ENCODE measurements around the gene RFTN1.

Gene RFTN1

DNA sequence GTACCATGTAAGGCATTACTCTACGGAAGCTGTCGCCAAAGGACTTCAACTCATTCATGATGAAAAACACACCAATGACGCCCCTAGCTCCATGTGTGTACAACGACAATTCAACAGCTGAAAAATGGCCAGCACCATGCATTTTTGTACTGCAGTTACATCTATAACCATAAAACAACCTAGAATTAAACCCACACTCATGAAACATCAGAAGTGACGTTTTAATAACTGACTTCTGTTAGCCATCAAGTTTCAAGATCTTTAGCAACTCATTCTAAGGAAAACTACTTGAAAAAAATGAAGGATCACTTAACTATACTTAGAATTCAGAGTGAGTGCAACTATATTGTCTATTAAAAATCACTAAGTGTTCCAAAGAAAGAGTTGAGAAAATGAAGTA lies 84.9 kb downstream of the RFTN1 start:
- no peak for DNase-seq

GRCh38 chr3:16427103-16427965 lies 86.2 kb downstream of the RFTN1 start:
- DNase-seq = no peak

GRCh38 chr3:16426665-16427064 lies 86.8 kb downstream of the RFTN1 start:
- no peak for DNase-seq

GRCh38 chr3:16426029-16426400 lies 87.5 kb downstream of the RFTN1 start:
- DNase-seq = no peak

DNA sequence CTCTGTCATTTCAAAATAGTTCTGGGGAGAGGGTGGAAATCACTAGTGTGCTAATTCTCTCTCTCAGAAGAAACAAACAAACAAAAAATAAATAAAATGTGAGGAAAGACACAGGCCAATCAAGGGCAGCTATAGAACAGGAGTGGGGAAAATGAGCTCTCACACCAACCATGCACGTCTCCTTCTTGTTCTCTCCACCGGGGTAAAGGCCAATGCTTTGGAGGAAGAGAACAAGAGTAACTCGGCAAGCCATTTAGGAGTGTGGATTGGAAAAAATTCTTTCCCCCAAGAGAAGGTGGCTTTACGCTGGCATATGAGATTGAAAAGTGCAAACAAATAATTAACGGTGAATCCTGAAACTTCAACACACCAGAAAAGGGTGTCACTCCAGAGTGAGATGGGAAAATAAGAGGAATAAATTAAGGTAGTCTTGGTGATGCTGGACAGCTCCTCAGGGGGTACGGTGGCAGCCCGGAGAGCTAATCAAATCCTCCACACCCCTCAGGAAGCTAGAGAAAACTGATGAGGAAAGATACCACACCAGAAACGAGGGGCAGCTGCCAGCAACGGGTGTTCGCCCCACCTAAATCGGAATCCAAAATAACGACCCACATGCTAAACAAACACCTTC lies 88.0 kb downstream of the RFTN1 start:
- no peak for DNase-seq

DNA sequence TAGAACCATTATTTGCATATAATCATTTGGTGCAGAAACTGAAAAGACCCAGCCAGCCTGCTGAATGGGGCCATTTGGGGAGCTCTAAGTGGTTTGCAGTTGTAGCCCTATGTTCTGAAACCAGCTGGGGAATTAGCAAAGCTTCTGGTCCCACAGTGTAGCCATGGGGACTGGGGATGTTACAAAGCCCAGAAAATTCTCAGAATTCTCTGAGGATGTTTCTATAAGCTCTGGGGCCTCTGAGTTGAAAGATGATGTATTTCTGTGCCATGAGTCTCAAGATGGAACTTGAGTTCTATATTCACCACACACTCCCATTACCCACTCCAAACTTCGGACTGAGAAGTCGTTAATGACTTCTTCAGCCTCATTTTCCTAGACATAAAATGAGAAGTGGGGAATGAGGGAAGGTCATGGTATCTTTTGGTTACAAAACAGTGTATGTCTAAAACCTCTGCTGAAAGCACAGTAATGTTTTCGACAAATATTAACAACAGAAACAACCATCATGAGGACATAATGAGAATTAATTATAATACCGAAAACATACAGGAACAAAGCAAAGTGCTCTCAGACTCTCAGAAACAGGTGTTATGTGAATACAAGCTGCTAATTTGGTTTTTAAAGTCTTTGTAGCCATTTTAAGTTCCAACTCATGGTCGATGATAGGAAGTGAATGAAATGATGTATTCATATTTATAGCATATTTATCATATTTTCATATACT lies 89.4 kb downstream of the RFTN1 start:
- DNase-seq = no peak

DNA sequence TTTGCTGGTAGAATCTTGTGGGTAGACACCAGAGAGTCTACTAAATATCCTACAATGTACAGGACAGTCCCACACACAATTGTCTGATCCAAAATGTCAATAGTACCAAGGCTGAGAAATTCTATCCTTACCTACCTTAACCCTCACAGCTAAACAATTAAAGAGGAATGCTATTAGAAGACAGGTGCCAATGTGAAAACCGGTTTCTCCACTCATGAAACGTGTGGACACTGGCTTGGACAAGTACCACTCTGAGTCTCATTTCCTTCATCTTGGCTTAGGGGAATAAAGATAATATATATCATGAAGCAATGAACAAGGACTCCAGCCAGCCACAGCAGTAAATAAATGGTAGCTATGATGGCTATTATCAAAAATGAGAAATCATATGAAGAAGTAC lies 90.2 kb downstream of the RFTN1 start:
- no peak for DNase-seq

- no peak for DNase-seq
These were observed 93.8 kb downstream of the RFTN1 start for GRCh38 chr3:16419640-16420241.

DNA sequence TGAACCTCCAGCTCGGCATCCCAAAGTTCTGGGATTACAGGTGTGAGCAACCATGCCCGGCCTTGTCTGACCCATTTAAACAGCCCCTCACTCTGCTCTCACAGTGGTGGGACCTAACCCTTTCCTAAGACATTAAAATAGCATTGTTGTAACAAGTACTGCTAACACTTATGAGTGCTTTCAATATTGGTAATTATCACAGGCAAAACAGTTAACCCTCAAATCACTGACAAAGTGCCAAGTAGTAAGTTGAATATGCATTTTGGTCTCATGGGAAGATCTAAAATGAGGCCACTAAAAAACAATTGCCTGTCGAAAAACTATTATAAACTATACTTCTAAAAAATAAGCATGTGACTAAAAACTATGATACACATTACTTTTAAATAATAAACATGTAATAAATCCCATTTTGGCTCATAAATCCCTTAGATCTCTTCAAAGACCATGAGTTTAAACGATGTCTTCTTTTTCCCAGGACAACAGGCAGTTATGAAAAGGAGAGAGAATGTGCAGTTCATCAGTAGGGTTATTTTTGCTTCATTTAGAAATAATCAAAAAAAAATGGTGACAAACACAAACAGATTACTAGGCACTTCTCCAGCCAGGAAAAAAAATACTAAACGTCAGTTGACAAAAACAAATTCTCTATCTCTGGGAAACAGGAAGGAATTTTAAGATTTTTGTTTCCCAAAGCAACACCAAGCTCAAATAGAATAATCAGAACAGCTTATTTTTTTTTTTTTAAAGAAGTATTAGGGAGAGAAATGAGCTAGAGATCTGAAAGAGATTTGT lies 95.4 kb downstream of the RFTN1 start:
- DNase-seq = no peak

DNA sequence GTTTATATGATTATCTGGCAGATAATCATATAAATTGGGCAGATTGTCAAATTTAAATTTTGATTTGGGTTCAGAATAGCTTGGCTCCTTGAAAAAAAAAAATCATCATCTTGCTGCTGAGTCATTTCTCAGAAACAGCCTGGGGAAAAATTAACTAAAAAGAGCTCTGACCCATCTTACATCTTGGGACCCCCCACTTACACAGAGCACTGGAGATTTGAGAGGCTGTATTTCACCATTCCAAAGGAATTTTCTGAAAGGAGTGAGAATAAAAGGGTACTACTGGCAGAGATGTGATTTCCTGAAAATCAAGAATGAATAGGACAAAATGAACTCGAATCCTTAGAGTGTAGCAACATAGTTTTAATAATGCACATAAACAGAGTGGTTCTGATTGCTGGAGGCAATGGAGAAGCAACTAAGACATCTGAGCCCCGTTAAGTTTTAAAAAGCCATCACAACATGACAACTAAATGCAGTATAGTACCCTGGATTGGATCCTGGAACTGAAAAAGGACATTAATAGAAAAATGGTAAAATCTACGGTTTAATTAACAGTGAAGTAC lies 97.5 kb downstream of the RFTN1 start:
- no peak for DNase-seq

- DNase-seq = no peak
These were observed 100.2 kb downstream of the RFTN1 start for GRCh38 chr3:16413321-16413720.

DNA sequence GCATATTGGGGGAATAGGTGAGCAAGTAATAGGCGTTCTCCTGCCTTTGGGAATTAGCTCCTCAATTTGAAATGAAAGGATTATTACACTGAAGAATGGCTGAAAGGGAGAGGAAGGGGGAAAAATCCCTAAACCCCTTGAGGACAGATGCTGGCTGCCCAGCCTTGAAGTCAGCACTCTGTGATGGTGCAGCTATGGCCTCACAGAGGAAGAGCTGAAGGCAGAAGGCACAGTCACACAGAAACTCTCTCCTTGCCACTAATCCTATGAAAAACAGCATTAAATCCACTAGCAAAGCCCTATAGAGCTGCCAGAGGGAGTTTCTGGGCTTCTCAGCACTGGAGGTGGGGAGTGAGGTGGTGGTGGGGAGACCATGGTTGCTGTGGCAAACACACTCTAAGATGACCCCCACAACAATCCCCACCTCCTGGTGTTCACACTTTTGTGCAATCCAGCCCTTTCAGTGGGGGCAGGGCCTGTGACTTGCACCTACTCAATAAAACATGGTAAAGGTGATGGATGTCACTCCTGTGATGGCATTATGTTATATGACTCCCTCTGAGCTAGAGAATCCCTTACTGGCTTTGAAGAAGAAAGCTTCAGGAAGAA lies 101.2 kb downstream of the RFTN1 start:
- DNase-seq = no peak

DNA sequence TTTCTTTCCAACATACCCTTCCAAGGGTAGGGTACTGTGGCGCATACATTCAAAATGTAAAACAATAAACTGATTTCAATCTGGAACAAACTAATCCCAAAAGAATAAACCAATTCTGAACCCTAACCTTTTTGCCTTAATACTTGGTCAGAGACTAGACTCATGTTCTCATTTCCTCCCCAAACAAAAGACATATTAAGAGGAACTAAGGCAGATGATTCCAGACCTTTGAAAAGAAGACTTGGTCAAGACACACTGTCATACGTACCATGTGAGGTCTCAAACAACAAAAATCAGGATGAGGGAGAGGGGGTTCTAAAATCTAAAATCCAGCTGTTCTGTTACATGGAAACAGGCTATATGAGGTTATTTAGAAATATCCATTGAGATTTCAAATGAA lies 102.1 kb downstream of the RFTN1 start:
- DNase-seq = no peak

GRCh38 chr3:16410659-16411058 lies 102.8 kb downstream of the RFTN1 start:
- no peak for DNase-seq

DNA sequence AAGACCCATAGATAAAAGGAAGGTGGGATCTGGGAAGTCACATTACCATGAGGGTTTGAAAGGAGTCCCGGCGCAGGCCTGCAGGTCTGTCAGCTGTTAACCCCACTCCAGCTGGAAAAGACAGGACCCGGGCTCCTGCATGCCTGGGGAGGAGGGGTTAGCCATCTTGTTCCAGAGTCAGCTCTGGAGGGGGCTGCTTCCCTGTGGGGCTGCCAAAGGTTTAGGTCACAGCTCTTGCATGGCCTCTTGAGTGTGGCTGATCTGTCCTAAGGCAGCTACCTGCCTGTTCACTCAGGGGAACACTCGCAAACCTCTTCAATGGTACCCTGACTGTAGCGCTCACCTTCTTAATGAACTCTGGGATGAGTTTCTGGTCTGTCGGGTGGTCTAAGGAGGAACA lies 104.5 kb downstream of the RFTN1 start:
- no peak for DNase-seq

DNA sequence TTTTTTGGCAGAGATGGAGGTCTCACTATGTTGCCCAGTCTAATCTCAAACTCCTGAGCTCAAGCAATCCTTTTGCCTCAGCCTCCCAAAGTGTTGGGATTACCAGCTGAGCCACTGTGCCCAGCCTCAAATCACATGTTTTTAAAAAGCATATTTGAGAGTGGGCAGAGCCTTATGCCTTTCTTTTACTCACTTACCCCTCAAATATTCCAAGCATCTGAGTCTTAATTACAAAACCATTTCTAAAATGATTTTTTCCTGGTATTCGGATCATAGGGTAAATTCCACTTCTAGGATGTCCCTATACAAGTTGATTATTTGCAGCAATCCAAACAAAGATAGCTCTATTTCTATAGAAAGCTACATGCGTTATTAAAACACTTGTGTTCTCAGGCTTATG lies 106.1 kb downstream of the RFTN1 start:
- DNase-seq = no peak

GRCh38 chr3:16406579-16406978 lies 106.9 kb downstream of the RFTN1 start:
- DNase-seq = no peak

- DNase-seq = no peak
These were observed 107.3 kb downstream of the RFTN1 start for GRCh38 chr3:16406166-16406565.

GRCh38 chr3:16404349-16404895 lies 109.1 kb downstream of the RFTN1 start:
- no peak for DNase-seq

DNA sequence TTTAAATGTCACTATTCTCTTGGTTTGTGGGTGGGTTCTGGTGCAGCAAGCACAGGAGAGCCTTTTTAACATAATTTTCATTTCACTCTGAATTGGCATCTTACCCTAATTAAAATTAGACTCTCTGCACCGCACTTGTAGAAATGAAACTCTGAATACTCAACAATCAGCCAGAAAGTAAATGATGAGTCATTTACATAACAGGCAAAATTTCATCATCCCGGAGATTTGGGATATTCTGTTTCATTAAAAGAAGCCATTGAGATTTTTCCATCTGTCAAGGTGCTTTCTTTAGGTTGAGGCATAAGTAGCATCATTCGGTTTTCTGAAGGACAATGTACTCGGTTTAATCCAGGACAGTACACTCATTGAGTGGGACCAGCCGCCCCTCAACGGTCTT lies 111.0 kb downstream of the RFTN1 start:
- DNase-seq = no peak

DNA sequence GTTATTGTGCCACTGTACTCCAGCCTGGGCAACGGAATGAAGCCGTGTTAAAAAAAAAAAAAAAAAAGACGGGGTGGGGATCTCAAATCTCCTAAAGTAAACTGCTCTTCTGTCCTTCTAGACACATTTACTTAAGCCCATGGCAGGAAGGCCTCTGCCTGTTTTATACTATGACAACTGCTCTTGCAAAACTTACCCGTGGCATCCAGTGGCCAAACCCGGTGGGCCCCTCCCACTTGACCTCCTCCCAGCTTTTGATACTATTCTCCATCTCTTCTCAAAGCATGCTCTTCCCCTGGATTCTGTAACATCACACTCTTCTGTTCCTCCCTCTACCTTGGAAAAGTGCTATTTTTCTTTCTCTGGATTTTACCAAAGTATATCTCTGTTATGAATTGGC lies 112.2 kb downstream of the RFTN1 start:
- DNase-seq = no peak

Data from CD4-positive, alpha-beta T cell treated with Interleukin-4 for 1 hour (primary cell).